Measurements from ENCODE around the gene OBP2B.
A peak's percentile ranks its signal among the peaks of the same experiment; 100 is the strongest.
"Not testable (repeated sequence)": the region's sequence is repeated elsewhere in the genome, so short reads cannot be mapped to it uniquely, and the experiment has no call there.

The OBP2B gene

GRCh38 chr9:133208880-133209300 is at the start of gene OBP2B:
OBP2B (minus strand) TSS chr9:133209250; CDS start chr9:133209199, 51 bp downstream.
- DNase-seq: not testable (repeated sequence)

GRCh38 chr9:133258061-133259015 is 49.3 kb upstream of the OBP2B start:
- no peak for DNase-seq

- DNase-seq: no peak
These were observed 48.5 kb upstream of the OBP2B start for GRCh38 chr9:133257465-133257956.

- DNase-seq: no peak
These were observed 47.6 kb upstream of the OBP2B start for GRCh38 chr9:133256686-133257091.

GRCh38 chr9:133256136-133256461 is 47.0 kb upstream of the OBP2B start:
- DNase-seq: no peak

GRCh38 chr9:133255371-133256135 is 46.5 kb upstream of the OBP2B start:
- no peak for DNase-seq

GRCh38 chr9:133254471-133254870 is 45.4 kb upstream of the OBP2B start:
- no peak for DNase-seq

GRCh38 chr9:133253268-133253667 is 44.2 kb upstream of the OBP2B start:
- DNase-seq: no peak

GRCh38 chr9:133252301-133253020 is 43.4 kb upstream of the OBP2B start:
- no peak for DNase-seq

- DNase-seq: no peak
These were observed 42.7 kb upstream of the OBP2B start for GRCh38 chr9:133251773-133252172.

GRCh38 chr9:133251221-133251620 is 42.2 kb upstream of the OBP2B start:
- not testable (repeated sequence) for DNase-seq

GRCh38 chr9:133250741-133251170 is 41.7 kb upstream of the OBP2B start:
- no peak for DNase-seq

GRCh38 chr9:133249337-133249736 is 40.3 kb upstream of the OBP2B start:
- DNase-seq: no peak

GRCh38 chr9:133248726-133249295 is 39.8 kb upstream of the OBP2B start:
- no peak for DNase-seq

GRCh38 chr9:133247632-133248031 is 38.6 kb upstream of the OBP2B start:
- DNase-seq: no peak

GRCh38 chr9:133246991-133247390 is 37.9 kb upstream of the OBP2B start:
- DNase-seq: no peak

- no peak for DNase-seq
These were observed 37.5 kb upstream of the OBP2B start for GRCh38 chr9:133246562-133246961.

GRCh38 chr9:133242991-133243390 is 33.9 kb upstream of the OBP2B start:
- DNase-seq: no peak

GRCh38 chr9:133242241-133242640 is 33.2 kb upstream of the OBP2B start:
- DNase-seq: no peak

GRCh38 chr9:133239533-133240090 is 30.6 kb upstream of the OBP2B start:
- no peak for DNase-seq

GRCh38 chr9:133238851-133239532 is 29.9 kb upstream of the OBP2B start:
- DNase-seq: peak; percentile 73

Data from activated naive CD4-positive, alpha-beta T cell treated with anti-CD3 and anti-CD28 coated beads, Interleukin-2, amount 50 U/mL, for 16 hours (primary cell).